ENCODE results near the gene HEBP1. TPM values are rescaled to one million over a fixed set of nuclear protein-coding genes. Genes with fewer than 3 reads are reported as not detected.

HEBP1 gene
- total RNA-seq, 1 donor from 2014 or later, result 83.3 TPM

DNA sequence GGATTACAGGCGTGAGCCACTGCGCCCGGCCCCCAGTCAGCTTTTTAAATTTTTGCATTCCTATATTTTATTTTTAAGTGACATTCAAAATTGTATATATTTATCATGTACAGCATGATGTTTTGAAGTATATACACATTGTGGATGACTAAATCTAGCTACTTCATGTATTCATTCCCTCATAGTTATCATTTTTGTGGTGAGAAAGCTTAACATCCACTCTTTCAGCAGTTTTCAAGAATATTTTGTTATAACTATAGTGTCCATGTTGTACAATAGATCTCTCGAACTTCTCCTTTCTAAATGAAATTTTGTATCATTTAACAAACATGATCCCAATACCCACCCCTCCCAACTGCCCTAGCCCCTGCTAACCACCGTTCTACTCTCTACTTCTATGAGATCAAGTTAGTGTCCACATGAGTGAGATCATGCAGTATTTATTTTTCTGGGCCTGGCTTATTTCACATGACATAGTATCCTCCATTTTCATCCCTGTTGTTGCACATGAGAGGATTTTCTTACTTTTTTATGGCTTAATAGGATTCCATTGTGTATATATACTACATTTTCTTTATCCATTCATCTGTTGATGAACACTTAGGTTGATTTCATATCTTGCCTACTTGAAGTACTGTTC lies 8.8 kb upstream of the HEBP1 start:
- no peak for DNase-seq (ENCODE audit: low spot score)
- Mint-ChIP-seq H3K27ac (ENCODE audit: unreplicated experiment) (no peak overlapping the region), H3K9me3 (ENCODE audit: unreplicated experiment) (no peaks in the 10 kb centered on the region), H3K27me3 (ENCODE audit: unreplicated experiment) (no peaks in the 10 kb centered on the region), H3K36me3 (ENCODE audit: low read depth, unreplicated experiment) (no peaks in the 10 kb centered on the region), H3K4me3 (ENCODE audit: unreplicated experiment) (no peak overlapping the region), H3K4me1 (ENCODE audit: unreplicated experiment) (no peaks in the 10 kb centered on the region)
- TF ChIP-seq, protein P1, sequence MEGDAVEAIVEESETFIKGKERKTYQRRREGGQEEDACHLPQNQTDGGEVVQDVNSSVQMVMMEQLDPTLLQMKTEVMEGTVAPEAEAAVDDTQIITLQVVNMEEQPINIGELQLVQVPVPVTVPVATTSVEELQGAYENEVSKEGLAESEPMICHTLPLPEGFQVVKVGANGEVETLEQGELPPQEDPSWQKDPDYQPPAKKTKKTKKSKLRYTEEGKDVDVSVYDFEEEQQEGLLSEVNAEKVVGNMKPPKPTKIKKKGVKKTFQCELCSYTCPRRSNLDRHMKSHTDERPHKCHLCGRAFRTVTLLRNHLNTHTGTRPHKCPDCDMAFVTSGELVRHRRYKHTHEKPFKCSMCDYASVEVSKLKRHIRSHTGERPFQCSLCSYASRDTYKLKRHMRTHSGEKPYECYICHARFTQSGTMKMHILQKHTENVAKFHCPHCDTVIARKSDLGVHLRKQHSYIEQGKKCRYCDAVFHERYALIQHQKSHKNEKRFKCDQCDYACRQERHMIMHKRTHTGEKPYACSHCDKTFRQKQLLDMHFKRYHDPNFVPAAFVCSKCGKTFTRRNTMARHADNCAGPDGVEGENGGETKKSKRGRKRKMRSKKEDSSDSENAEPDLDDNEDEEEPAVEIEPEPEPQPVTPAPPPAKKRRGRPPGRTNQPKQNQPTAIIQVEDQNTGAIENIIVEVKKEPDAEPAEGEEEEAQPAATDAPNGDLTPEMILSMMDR (IDR thresholded peaks at IDR 0.05; ENCODE audit: unreplicated experiment), result no peak

DNA sequence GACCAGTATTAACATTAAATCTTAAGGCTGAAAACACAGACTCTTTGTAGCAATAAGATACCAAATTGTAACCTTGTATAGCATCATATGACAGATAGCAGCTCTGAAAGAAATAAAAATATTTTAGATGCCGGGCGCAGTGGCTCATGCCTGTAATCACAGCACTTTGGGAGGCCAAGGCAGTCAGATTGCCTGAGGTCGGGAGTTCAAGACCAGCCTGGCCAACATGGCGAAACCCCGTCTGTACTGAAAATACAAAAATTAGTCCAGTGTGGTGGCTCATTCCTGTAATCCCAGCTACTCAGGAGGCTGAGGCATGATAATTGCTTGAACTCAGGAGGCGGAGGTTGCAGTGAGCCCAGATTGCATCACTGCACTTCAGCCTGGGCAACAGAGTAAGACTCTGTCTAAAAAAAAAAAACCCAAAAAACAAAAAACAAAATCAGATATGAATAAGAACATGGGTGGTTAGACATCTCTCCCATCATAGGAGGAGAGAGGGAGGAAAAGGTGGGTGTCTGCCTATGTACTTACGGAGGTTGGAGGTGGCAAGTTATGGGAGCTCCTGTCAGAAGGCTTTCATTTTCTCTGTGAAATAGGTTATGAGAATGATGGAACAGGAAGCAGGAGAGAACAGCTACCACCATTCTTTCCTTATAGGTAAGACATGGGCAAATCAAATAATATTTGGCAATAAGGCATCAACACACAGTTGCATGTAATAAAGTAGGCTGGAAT lies 7.6 kb upstream of the HEBP1 start:
- H3K9me3 Mint-ChIP-seq (ENCODE audit: unreplicated experiment), result no peaks in the 10 kb centered on the region
- TF ChIP-seq, protein P1 (IDR thresholded peaks at IDR 0.05; ENCODE audit: unreplicated experiment), result no peak
- H3K36me3 Mint-ChIP-seq (ENCODE audit: low read depth, unreplicated experiment), result no peaks in the 10 kb centered on the region
- no peak overlapping the region for H3K4me3 Mint-ChIP-seq (ENCODE audit: unreplicated experiment)
- no peaks in the 10 kb centered on the region for H3K27me3 Mint-ChIP-seq (ENCODE audit: unreplicated experiment)
- H3K27ac Mint-ChIP-seq (ENCODE audit: unreplicated experiment), result no peak overlapping the region
- DNase-seq (ENCODE audit: low spot score), result no peak
- H3K4me1 Mint-ChIP-seq (ENCODE audit: unreplicated experiment), result peaks cover 5% of the 10 kb centered on the region

DNA sequence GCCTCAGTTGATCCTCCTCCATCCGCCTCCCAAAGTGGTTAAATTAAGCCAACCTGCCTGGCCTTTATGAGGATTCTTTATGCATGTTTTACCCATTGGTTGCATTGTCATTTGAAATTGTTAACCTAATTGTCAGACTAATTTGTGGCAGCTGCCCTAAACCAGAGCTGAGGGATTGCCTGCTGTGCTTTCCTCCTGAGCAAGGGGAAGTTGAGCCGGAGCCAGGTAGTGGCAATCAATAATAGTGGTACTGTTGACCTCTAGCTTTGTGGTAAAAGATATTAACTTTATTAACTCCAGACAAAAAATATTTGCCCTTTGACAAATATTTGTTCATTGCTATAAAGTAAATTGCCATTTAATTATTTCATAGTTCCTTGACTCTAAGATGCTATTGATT lies 5.6 kb upstream of the HEBP1 start:
- H3K4me3 Mint-ChIP-seq (ENCODE audit: unreplicated experiment), result no peak overlapping the region

DNA sequence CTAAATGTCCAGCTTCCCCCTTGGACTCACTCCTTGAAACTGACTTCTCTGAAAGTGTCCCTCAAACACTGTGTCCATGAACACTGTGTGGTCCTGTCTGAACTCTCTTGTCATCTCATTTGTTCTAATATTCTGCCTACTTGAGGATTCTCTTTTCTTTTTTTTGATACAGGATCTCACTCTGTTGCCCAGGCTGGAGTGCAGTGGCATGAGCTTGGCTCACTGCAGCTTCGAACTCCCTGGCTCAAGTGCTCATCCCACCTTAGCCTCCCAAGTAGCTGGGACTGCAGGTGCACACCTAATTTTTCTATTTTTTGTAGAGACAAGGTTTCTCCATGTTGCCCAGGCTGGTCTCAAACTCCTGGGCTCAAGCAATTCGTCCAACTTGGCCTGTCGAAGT lies 4.9 kb upstream of the HEBP1 start:
- H3K27me3 Mint-ChIP-seq (ENCODE audit: unreplicated experiment), result peaks cover 13% of the 10 kb centered on the region
- H3K4me3 Mint-ChIP-seq (ENCODE audit: unreplicated experiment), result no peak overlapping the region
- H3K4me1 Mint-ChIP-seq (ENCODE audit: unreplicated experiment), result peaks cover 20% of the 10 kb centered on the region
- TF ChIP-seq, protein P1 (IDR thresholded peaks at IDR 0.05; ENCODE audit: unreplicated experiment), result no peak
- no peak overlapping the region for H3K27ac Mint-ChIP-seq (ENCODE audit: unreplicated experiment)
- no peak for DNase-seq (ENCODE audit: low spot score)
- peaks cover 9% of the 10 kb centered on the region for H3K36me3 Mint-ChIP-seq (ENCODE audit: low read depth, unreplicated experiment)
- no peaks in the 10 kb centered on the region for H3K9me3 Mint-ChIP-seq (ENCODE audit: unreplicated experiment)

More for the DNA sequence above, 5.6 kb upstream of the HEBP1 start:
- Mint-ChIP-seq H3K36me3 (ENCODE audit: low read depth, unreplicated experiment) (peaks cover 9% of the 10 kb centered on the region), H3K4me1 (ENCODE audit: unreplicated experiment) (peaks cover 18% of the 10 kb centered on the region), H3K27me3 (ENCODE audit: unreplicated experiment) (peaks cover 12% of the 10 kb centered on the region), H3K9me3 (ENCODE audit: unreplicated experiment) (no peaks in the 10 kb centered on the region), H3K27ac (ENCODE audit: unreplicated experiment) (no peak overlapping the region)
- DNase-seq (ENCODE audit: low spot score), result no peak
- TF ChIP-seq, protein P1 (IDR thresholded peaks at IDR 0.05; ENCODE audit: unreplicated experiment), result no peak

DNA sequence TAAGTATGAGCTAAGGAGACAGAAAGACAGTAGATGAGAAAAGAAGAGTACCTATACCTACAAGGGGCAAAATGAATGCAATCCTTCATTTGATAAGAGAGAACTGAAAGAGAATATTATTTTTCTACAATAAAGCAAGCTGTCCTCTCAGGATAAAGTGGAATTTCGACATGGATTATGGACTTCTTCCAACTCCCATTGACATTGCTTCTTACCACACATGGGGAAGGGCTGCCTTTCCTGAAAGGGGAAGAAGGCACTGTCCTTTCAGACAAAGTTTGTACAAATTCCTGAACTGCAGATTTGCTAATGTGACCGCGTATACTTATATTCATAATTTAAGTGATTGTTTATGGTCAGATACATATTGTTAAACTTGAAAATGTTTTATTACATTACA lies 4.3 kb upstream of the HEBP1 start:
- TF ChIP-seq, protein P1 (IDR thresholded peaks at IDR 0.05; ENCODE audit: unreplicated experiment), result no peak
- no peak for DNase-seq (ENCODE audit: low spot score)
- peaks cover 9% of the 10 kb centered on the region for H3K36me3 Mint-ChIP-seq (ENCODE audit: low read depth, unreplicated experiment)
- H3K4me3 Mint-ChIP-seq (ENCODE audit: unreplicated experiment), result no peak overlapping the region
- peaks cover 21% of the 10 kb centered on the region for H3K4me1 Mint-ChIP-seq (ENCODE audit: unreplicated experiment)
- no peaks in the 10 kb centered on the region for H3K9me3 Mint-ChIP-seq (ENCODE audit: unreplicated experiment)
- no peak overlapping the region for H3K27ac Mint-ChIP-seq (ENCODE audit: unreplicated experiment)
- H3K27me3 Mint-ChIP-seq (ENCODE audit: unreplicated experiment), result peaks cover 15% of the 10 kb centered on the region

Data from endothelial cell (in vitro differentiated cells).